H9 (cell line): ENCODE results near the gene CRAMP1. TPM values are rescaled to one million over a fixed set of nuclear protein-coding genes. Genes with fewer than 3 reads are reported as not detected.

Source experiments
- DNase-seq: peaks from one replicate; pipeline ENCODE4 v3.0.0-alpha.2; 2017
- H2AFZ ChIP-seq: one replicate; pipeline ENCODE4 v1.6.1; 2013; ENCODE audit warnings: mild to moderate bottlenecking, low read length, control low read depth, moderate library complexity
- H2AK5ac ChIP-seq: 2 replicates; pipeline ENCODE4 v1.6.1; 2013; ENCODE audit warnings: low read length, control low read depth, mixed read lengths; ENCODE audit not compliant: insufficient read length
- H2BK120ac ChIP-seq: one replicate; pipeline ENCODE4 v1.6.1; 2013; ENCODE audit warnings: low read depth, mild to moderate bottlenecking, low read length, control low read depth, inconsistent platforms; ENCODE audit not compliant: poor library complexity, severe bottlenecking
- H2BK12ac ChIP-seq: 2 replicates; pipeline ENCODE4 v1.6.1; 2013; ENCODE audit warnings: low read length, control low read depth, mixed read lengths, low read depth; ENCODE audit not compliant: insufficient read length
- H2BK15ac ChIP-seq: 2 replicates; pipeline ENCODE4 v1.6.1; 2013; ENCODE audit warnings: low read depth, low read length, control low read depth
- H2BK20ac ChIP-seq: one replicate; pipeline ENCODE4 v1.6.1; 2013; ENCODE audit warnings: low read depth, mild to moderate bottlenecking, low read length, control low read depth, inconsistent platforms; ENCODE audit not compliant: poor library complexity, severe bottlenecking
- H2BK5ac ChIP-seq: 2 replicates; pipeline ENCODE4 v1.6.1; 2013; ENCODE audit warnings: low read length, control low read depth, mixed read lengths; ENCODE audit not compliant: insufficient read length
- H3K14ac ChIP-seq: 2 replicates; pipeline ENCODE4 v1.6.1; 2013; ENCODE audit warnings: low read length, control low read depth; ENCODE audit not compliant: insufficient read depth
- H3K18ac ChIP-seq: 2 replicates; pipeline ENCODE4 v1.6.1; 2013; ENCODE audit warnings: low read depth, mild to moderate bottlenecking, mixed read lengths, low read length, control low read depth; ENCODE audit not compliant: insufficient read length
- H3K23ac ChIP-seq: 2 replicates; pipeline ENCODE4 v1.6.1; 2013; ENCODE audit warnings: low read length, control low read depth, mixed read lengths, low read depth; ENCODE audit not compliant: insufficient read length
- H3K23me2 ChIP-seq: 2 replicates; pipeline ENCODE4 v1.6.1; 2013; ENCODE audit warnings: low read depth, mild to moderate bottlenecking, mixed read lengths, low read length, control low read depth; ENCODE audit not compliant: insufficient read length, poor library complexity, severe bottlenecking
- H3K27ac ChIP-seq: 2 replicates; pipeline ENCODE4 v1.5.1; 2013; ENCODE audit warnings: low read length, control low read depth, mixed read lengths, low read depth; ENCODE audit not compliant: insufficient read length
- H3K27me3 ChIP-seq: 2 replicates; pipeline ENCODE4 v1.6.1; 2013; ENCODE audit warnings: low read length, control low read depth, inconsistent platforms; ENCODE audit not compliant: insufficient read depth
- H3K4ac ChIP-seq: 2 replicates; pipeline ENCODE4 v1.6.1; 2013; ENCODE audit warnings: low read depth, mild to moderate bottlenecking, control low read depth, inconsistent platforms, low read length, moderate library complexity
- H3K4me1 ChIP-seq: 2 replicates; pipeline ENCODE4 v1.6.1; 2013; ENCODE audit warnings: low read length, control low read depth, inconsistent platforms; ENCODE audit not compliant: insufficient read depth
- H3K4me2 ChIP-seq: 2 replicates; pipeline ENCODE4 v1.6.1; 2013; ENCODE audit warnings: low read length, control low read depth, mixed read lengths; ENCODE audit not compliant: insufficient read length, insufficient read depth
- H3K56ac ChIP-seq: 2 replicates; pipeline ENCODE4 v1.6.1; 2013; ENCODE audit warnings: low read depth, mild to moderate bottlenecking, mixed read lengths, low read length, control low read depth; ENCODE audit not compliant: insufficient read length
- H3K79me1 ChIP-seq: 2 replicates; pipeline ENCODE4 v1.6.1; 2013; ENCODE audit warnings: low read depth, mild to moderate bottlenecking, moderate library complexity, low read length, control low read depth, inconsistent platforms; ENCODE audit not compliant: insufficient read depth, poor library complexity, severe bottlenecking
- H3K79me2 ChIP-seq: 2 replicates; pipeline ENCODE4 v1.6.1; 2013; ENCODE audit warnings: low read length, control low read depth, inconsistent platforms; ENCODE audit not compliant: insufficient read depth
- H3K9ac ChIP-seq: 2 replicates; pipeline ENCODE4 v1.6.1; 2013; ENCODE audit warnings: low read length, control low read depth, mixed read lengths; ENCODE audit not compliant: insufficient read length; ENCODE audit errors: extremely low read depth
- H3K9me3 ChIP-seq: one replicate; pipeline ENCODE4 v1.6.1; 2013; ENCODE audit warnings: low read depth, low read length, inconsistent platforms; ENCODE audit not compliant: control insufficient read depth
- H3T11ph ChIP-seq: one replicate; pipeline ENCODE4 v1.6.1; 2013; ENCODE audit warnings: mild to moderate bottlenecking, low read length, control low read depth, inconsistent platforms
- H4K20me1 ChIP-seq: one replicate; pipeline ENCODE4 v1.6.1; 2013; ENCODE audit not compliant: control insufficient read depth, insufficient read length, insufficient read depth
- H4K5ac ChIP-seq: 2 replicates; pipeline ENCODE4 v1.6.1; 2013; ENCODE audit warnings: low read depth, mild to moderate bottlenecking, mixed read lengths, low read length, control low read depth; ENCODE audit not compliant: insufficient read length
- H4K8ac ChIP-seq: replicated peaks from 2 replicates; pipeline ENCODE4 v1.6.1; 2013; ENCODE audit warnings: low read length, control low read depth, mixed read lengths, low read depth; ENCODE audit not compliant: insufficient read length
- H4K91ac ChIP-seq: 2 replicates; pipeline ENCODE4 v1.6.1; 2013; ENCODE audit warnings: low read depth, mild to moderate bottlenecking, moderate library complexity, mixed read lengths, low read length, control low read depth; ENCODE audit not compliant: insufficient read length
- H3K27ac Mint-ChIP-seq, 3 experiments: 2 replicates in 2 of 3; 3 replicates in 1 of 3; pipeline ENCODE4 v1.8.0; 2020 to 2021; ENCODE audit warnings: mixed read lengths in 3 of 3, mild to moderate bottlenecking in 1 of 3, moderate library complexity in 1 of 3
- H3K27me3 Mint-ChIP-seq: 2 replicates; pipeline ENCODE4 v1.8.0; 2021; ENCODE audit warnings: low read depth, mild to moderate bottlenecking, moderate library complexity, mixed read lengths
- H3K36me3 Mint-ChIP-seq, 3 experiments: 2 replicates in 2 of 3; 3 replicates in 1 of 3; pipeline ENCODE4 v1.8.0; 2020 to 2021; ENCODE audit warnings: low read depth in 3 of 3, mixed read lengths in 3 of 3; ENCODE audit not compliant: insufficient read depth in 1 of 3
- H3K4me1 Mint-ChIP-seq, 2 experiments: 2 replicates each; pipeline ENCODE4 v1.8.0; 2020; ENCODE audit warnings: mixed read lengths in 2 of 2
- H3K4me3 Mint-ChIP-seq, 2 experiments: 2 replicates in 1 of 2; 3 replicates in 1 of 2; pipeline ENCODE4 v1.8.0; 2020 to 2021; ENCODE audit warnings: mild to moderate bottlenecking in 2 of 2, mixed read lengths in 2 of 2, moderate library complexity in 1 of 2
- H3K9me3 Mint-ChIP-seq, 2 experiments: 2 replicates in 1 of 2; 3 replicates in 1 of 2; pipeline ENCODE4 v1.8.0; 2020; ENCODE audit warnings: mild to moderate bottlenecking in 2 of 2, mixed read lengths in 2 of 2, moderate library complexity in 1 of 2
- CTCF ChIP-seq: fragments of 200-600 bp; sonication (generic); conservative IDR thresholded peaks from 3 replicates; pipeline ENCODE4 v1.8.0; 2021; ENCODE audit warnings: antibody characterized with exemption, mild to moderate bottlenecking
- total RNA-seq: library from RNA; stranded (reverse); gene quantifications from 2 replicates; pipeline ENCODE4 v1.2.1, GENCODE V29; 2021

CRAMP1 gene
- total RNA-seq, 1 experiment from 2014 or later = 46.2 TPM

- Histone ChIP-seq H4K8ac (no peak overlapping the region), H3K4ac (no peak overlapping the region), H3K14ac (no peak overlapping the region), H4K91ac (no peak overlapping the region), H2BK5ac (no peak overlapping the region), H2AK5ac (no peak overlapping the region), H3T11ph (no peak overlapping the region), H4K20me1 (no peaks in the 10 kb centered on the region), H2BK120ac (no peak overlapping the region), H2BK20ac (no peak overlapping the region), H3K9me3 (no peaks in the 10 kb centered on the region), H3K18ac (no peak overlapping the region), H3K27ac (no peak overlapping the region), H3K23ac (no peak overlapping the region), H3K79me2 (no peaks in the 10 kb centered on the region), H3K4me2 (no peak overlapping the region), H3K79me1 (no peaks in the 10 kb centered on the region), H3K56ac (no peak overlapping the region), H2BK12ac (no peak overlapping the region), H3K27me3 (no peaks in the 10 kb centered on the region), H2AFZ (no peak overlapping the region), H3K4me1 (no peaks in the 10 kb centered on the region), H2BK15ac (no peak overlapping the region), H3K23me2 (no peaks in the 10 kb centered on the region), H4K5ac (no peak overlapping the region), H3K9ac (no peak overlapping the region)
- DNase-seq = no peak
- Mint-ChIP-seq H3K4me3 (no peak overlapping the region), H3K27me3 (no peaks in the 10 kb centered on the region; the same call in 1 of the 2 replicates), H3K9me3 (peaks cover 4 to 5% of the 10 kb centered on the region in 2 experiments; a peak in 2 of 5 replicates), H3K36me3 (peaks cover 19 to 39% (median 36%) of the 10 kb centered on the region in 3 experiments), H3K27ac (no peak overlapping the region), H3K4me1 (no peaks in the 10 kb centered on the region)
- TF ChIP-seq CTCF = no peak
Measured at GRCh38 chr16:1575578-1575977, 36.6 kb upstream of the CRAMP1 start.
